ENCODE results near the gene METAP1. TPM values are rescaled to one million over a fixed set of nuclear protein-coding genes. Genes with fewer than 3 reads are reported as not detected.
"Not testable (repeated sequence)": the region's sequence is repeated elsewhere in the genome, so short reads cannot be mapped to it uniquely, and the experiment has no call there.

Gene METAP1
- polyA plus RNA-seq, 1 experiment, result 74.0 TPM

DNA sequence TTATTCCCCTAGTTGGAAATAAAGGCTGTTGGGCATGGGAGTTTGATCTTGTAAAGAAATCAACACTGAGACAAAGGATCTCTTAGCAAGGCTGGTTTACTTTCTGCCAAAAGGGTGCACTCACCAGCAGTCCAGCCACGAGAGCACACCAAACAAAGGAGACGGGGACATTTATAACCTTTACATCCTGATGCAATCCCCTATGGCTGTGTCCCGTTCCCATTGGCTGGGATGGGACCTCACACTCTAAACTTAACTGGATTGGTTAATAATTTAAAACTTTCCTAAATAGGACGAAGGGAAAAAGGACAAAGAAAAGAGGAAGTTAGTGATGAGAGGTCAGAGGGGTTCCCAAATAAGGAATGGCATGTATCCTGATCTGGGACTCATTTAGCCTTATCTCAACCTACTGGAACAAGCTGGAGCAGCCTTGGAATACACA is 17.9 kb downstream of the METAP1 start:
- DNase-seq (ENCODE audit: low read depth, low spot score), result no peak
- no peaks in the 10 kb centered on the region for H3K9me3 ChIP-seq (ENCODE audit: control insufficient read depth, insufficient read depth, low read length)
- H3K4me3 ChIP-seq (ENCODE audit: low read depth, low read length), result no peak overlapping the region
- no peak overlapping the region for H3K27ac ChIP-seq (ENCODE audit: low read depth, low read length)
- no peaks in the 10 kb centered on the region for H3K27me3 ChIP-seq (ENCODE audit: control insufficient read depth, insufficient read depth, low read length)
- ChIA-PET CTCF (no interaction called here), POLR2A (no interaction called here)
- TF ChIP-seq, protein P1, sequence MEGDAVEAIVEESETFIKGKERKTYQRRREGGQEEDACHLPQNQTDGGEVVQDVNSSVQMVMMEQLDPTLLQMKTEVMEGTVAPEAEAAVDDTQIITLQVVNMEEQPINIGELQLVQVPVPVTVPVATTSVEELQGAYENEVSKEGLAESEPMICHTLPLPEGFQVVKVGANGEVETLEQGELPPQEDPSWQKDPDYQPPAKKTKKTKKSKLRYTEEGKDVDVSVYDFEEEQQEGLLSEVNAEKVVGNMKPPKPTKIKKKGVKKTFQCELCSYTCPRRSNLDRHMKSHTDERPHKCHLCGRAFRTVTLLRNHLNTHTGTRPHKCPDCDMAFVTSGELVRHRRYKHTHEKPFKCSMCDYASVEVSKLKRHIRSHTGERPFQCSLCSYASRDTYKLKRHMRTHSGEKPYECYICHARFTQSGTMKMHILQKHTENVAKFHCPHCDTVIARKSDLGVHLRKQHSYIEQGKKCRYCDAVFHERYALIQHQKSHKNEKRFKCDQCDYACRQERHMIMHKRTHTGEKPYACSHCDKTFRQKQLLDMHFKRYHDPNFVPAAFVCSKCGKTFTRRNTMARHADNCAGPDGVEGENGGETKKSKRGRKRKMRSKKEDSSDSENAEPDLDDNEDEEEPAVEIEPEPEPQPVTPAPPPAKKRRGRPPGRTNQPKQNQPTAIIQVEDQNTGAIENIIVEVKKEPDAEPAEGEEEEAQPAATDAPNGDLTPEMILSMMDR (IDR thresholded peaks at IDR 0.05; ENCODE audit: low read depth, low read length), result no peak

DNA sequence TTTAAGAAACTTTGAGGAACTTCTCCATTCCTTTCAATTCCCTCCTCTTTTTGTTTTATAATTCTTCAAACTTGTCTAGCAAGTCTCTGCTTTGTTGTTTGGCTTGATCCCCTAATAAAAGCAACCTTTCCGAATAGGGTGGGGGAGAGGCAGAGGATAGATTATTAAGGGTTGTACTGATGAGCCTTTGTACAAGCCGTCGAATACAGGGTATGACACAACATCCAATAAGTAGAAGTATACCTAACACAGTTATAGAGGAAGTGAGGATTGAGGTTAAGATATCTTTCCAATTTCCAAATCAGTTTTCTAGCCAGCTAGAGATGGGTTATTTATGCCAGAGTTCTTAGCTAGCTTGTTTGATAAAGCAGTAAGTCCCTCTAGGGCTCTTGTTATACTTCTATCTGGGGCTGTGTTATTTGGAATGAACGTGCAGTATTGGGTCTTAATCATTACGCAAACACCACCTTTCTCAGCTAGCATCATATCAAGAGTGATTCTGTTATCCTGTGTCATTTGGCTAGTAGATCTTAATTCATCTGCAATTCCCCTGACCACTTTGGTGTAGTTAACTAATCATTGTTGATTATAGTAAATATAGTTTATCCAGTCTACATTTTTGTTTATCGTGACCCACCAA is 18.5 kb downstream of the METAP1 start:
- Histone ChIP-seq H3K4me3 (ENCODE audit: low read depth, low read length) (no peak overlapping the region), H3K9me3 (ENCODE audit: control insufficient read depth, insufficient read depth, low read length) (no peaks in the 10 kb centered on the region), H3K27me3 (ENCODE audit: control insufficient read depth, insufficient read depth, low read length) (no peaks in the 10 kb centered on the region), H3K27ac (ENCODE audit: low read depth, low read length) (no peak overlapping the region)
- CTCF ChIA-PET, result no interaction called here
- no peak for DNase-seq (ENCODE audit: low read depth, low spot score)
- TF ChIP-seq, protein P1 (IDR thresholded peaks at IDR 0.05; ENCODE audit: low read depth, low read length), result no peak
- POLR2A ChIA-PET, result no interaction called here

DNA sequence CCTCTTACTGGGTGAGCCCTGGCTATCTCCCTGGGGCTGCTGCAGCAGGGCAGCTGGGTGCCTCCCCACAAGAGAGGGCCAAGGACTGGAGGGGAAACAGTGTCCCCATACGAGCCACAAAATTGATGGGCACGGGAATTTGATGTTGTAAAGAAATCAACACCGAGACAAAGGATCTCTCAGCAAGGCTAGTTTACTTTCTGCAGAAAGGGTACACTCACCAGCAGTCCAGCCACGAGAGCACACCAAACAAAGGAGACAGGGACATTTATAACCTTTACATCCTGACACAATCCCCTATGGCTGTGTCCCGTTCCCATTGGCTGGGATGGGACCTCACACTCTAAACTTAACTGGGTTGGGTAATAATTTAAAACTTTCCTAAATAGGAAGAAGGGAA is 25.9 kb downstream of the METAP1 start:
- ChIA-PET CTCF (no interaction called here), POLR2A (no interaction called here)
- no peak overlapping the region for H3K27ac ChIP-seq (ENCODE audit: low read depth, low read length)
- H3K4me3 ChIP-seq (ENCODE audit: low read depth, low read length), result no peak overlapping the region
- DNase-seq (ENCODE audit: low read depth, low spot score), result no peak
- peaks cover 16% of the 10 kb centered on the region for H3K9me3 ChIP-seq (ENCODE audit: control insufficient read depth, insufficient read depth, low read length)
- TF ChIP-seq, protein P1 (IDR thresholded peaks at IDR 0.05; ENCODE audit: low read depth, low read length), result no peak
- H3K27me3 ChIP-seq (ENCODE audit: control insufficient read depth, insufficient read depth, low read length), result no peaks in the 10 kb centered on the region

DNA sequence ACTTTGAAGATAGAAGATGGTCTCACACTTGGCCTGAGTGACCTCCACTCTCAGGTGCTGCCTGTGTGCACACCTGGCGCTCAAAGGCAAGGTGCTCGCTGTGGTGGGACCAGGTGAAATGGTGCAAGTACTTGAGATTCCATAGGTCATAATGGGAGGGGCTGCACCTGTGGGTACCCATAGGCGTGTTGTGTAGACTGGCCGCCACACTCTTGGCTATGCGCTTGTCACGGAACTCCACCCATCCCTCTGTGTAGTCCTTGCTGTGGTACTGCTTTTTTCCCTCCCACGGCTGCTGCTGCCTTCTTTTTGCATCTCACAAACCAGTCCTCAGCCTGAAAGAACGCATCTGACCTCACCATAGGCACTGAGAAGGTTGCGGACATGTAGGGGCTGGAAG is 27.0 kb downstream of the METAP1 start:
- no peak overlapping the region; the same call in 1 of the 2 replicates for H3K4me3 ChIP-seq (ENCODE audit: low read depth, low read length)

DNA sequence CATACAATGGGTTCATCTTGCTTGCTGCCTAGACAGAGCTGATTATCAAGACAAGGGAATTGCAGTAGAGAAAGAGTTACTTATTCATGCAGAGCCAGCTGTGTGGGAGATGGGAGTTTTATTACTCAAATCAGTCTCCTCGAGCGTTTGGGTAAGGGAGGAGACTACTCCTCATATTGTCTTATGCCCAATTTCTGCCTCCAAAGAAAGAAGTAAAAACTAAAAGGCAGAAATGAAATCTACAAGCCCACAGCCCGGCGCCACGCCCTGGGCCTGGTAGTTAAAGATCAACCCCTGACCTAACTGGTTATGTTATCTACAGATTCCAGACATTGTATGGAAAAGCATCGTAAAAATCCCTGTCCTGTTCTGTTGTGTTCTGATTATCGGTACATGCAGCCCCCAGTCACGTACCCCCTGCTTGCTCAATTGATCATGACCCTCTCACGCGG is 28.3 kb downstream of the METAP1 start:
- H3K9me3 ChIP-seq (ENCODE audit: control insufficient read depth, insufficient read depth, low read length), result peaks cover 16% of the 10 kb centered on the region
- POLR2A ChIA-PET; H3K4me3 ChIP-seq (ENCODE audit: low read depth, low read length); DNase-seq (ENCODE audit: low read depth, low spot score); H3K27ac ChIP-seq (ENCODE audit: low read depth, low read length); H3K27me3 ChIP-seq (ENCODE audit: control insufficient read depth, insufficient read depth, low read length): not testable (repeated sequence)
- CTCF ChIA-PET, result interaction anchor here (1.1 kb wide), 1 partner anchor 29 kb away, joined by 3 read pairs; the partner anchor contains the start of gene METAP1

More for the DNA sequence above, 27.0 kb downstream of the METAP1 start:
- ChIA-PET CTCF (interaction anchor here (1.1 kb wide), 1 partner anchor 27 kb away, joined by 3 read pairs; the partner anchor contains the start of gene METAP1), POLR2A (no interaction called here)
- Histone ChIP-seq H3K27me3 (ENCODE audit: control insufficient read depth, insufficient read depth, low read length) (no peaks in the 10 kb centered on the region), H3K27ac (ENCODE audit: low read depth, low read length) (no peak overlapping the region), H3K9me3 (ENCODE audit: control insufficient read depth, insufficient read depth, low read length) (peaks cover 16% of the 10 kb centered on the region)
- TF ChIP-seq, protein P1 (IDR thresholded peaks at IDR 0.05; ENCODE audit: low read depth, low read length), result no peak
- no peak for DNase-seq (ENCODE audit: low read depth, low spot score)

Measured in AG04450 (cell line).